HepG2 (cell line): Measurements from ENCODE around the gene EXPH5. TPM values are rescaled to one million over a fixed set of nuclear protein-coding genes. Genes with fewer than 3 reads are reported as not detected.

Source experiments
- AHR ChIP-seq: IDR thresholded peaks from 2 replicates; pipeline ENCODE4 v1.6.1; 2018; ENCODE audit warnings: missing genetic modification reagents, missing compliant biosample characterization
- ATF6 ChIP-seq: sonication (generic); formaldehyde crosslinking; conservative IDR thresholded peaks from 2 replicates; pipeline ENCODE4 v1.4.0; 2020; ENCODE audit warnings: missing genetic modification reagents
- DRAP1 ChIP-seq: IDR thresholded peaks from 2 replicates; pipeline ENCODE4 v1.6.1; 2016; ENCODE audit warnings: missing genetic modification reagents, missing compliant biosample characterization
- FIP1L1 ChIP-seq: fragments of 200-400 bp; formaldehyde crosslinking; IDR thresholded peaks from 2 replicates; pipeline ENCODE4 v1.6.1; 2018; ENCODE audit warnings: low read depth, mild to moderate bottlenecking, low read length, moderate library complexity, borderline replicate concordance; ENCODE audit not compliant: insufficient read depth
- HCFC1 ChIP-seq: fragments of 150-350 bp; IDR thresholded peaks from 2 replicates; pipeline ENCODE4 v1.6.1; 2014; ENCODE audit warnings: low read depth, low read length
- HINFP ChIP-seq: sonication (generic); formaldehyde crosslinking; IDR thresholded peaks from 2 replicates; pipeline ENCODE4 v1.4.0; 2020; ENCODE audit warnings: low read depth, mild to moderate bottlenecking, missing genetic modification reagents
- JARID2 ChIP-seq: sonication (generic); formaldehyde crosslinking; IDR thresholded peaks from 2 replicates; pipeline ENCODE4 v1.8.1; 2023; ENCODE audit warnings: missing genetic modification reagents, inconsistent platforms; ENCODE audit not compliant: insufficient replicate concordance
- JDP2 ChIP-seq: sonication (generic); formaldehyde crosslinking; IDR thresholded peaks from 2 replicates; pipeline ENCODE4 v1.8.1; 2022; ENCODE audit warnings: missing genetic modification reagents, borderline replicate concordance
- KAT2B ChIP-seq: fragments of 150-350 bp; IDR thresholded peaks from 2 replicates; pipeline ENCODE4 v1.6.1; 2014; ENCODE audit warnings: low read depth, low read length, borderline replicate concordance
- KDM2A ChIP-seq: sonication (generic); formaldehyde crosslinking; IDR thresholded peaks from 2 replicates; pipeline ENCODE4 v1.4.0; 2020; ENCODE audit warnings: low read depth, missing genetic modification reagents, borderline replicate concordance
- MED1 ChIP-seq: sonication (generic); formaldehyde crosslinking; IDR thresholded peaks from 2 replicates; pipeline ENCODE4 v1.4.0; 2020; ENCODE audit warnings: missing genetic modification reagents
- MYC ChIP-seq: sonication (generic); formaldehyde crosslinking; IDR thresholded peaks from 2 replicates; pipeline ENCODE4 v1.9.0; 2021; ENCODE audit warnings: missing genetic modification reagents, borderline replicate concordance
- NAIF1 ChIP-seq: sonication (generic); formaldehyde crosslinking; IDR thresholded peaks from 2 replicates; pipeline ENCODE4 v1.5.0; 2020; ENCODE audit warnings: mild to moderate bottlenecking, missing genetic modification reagents, borderline replicate concordance
- POGK ChIP-seq: sonication (generic); formaldehyde crosslinking; conservative IDR thresholded peaks from 2 replicates; pipeline ENCODE4 v1.8.0; 2022; ENCODE audit warnings: mild to moderate bottlenecking, moderate library complexity, missing genetic modification reagents
- STAT5B ChIP-seq: sonication (generic); formaldehyde crosslinking; IDR thresholded peaks from 2 replicates; pipeline ENCODE4 v1.4.0; 2020; ENCODE audit warnings: missing genetic modification reagents
- YY1 ChIP-seq: IDR thresholded peaks from 2 replicates; pipeline ENCODE4 v1.6.1; 2011; ENCODE audit warnings: low read length, low read depth, moderate library complexity, mild to moderate bottlenecking; ENCODE audit not compliant: insufficient read depth, insufficient replicate concordance
- ZBTB1 ChIP-seq: sonication (generic); formaldehyde crosslinking; IDR thresholded peaks from 2 replicates; pipeline ENCODE4 v1.4.0; 2020; ENCODE audit warnings: missing genetic modification reagents, borderline replicate concordance
- ZFP82 ChIP-seq: sonication (generic); formaldehyde crosslinking; IDR thresholded peaks from 2 replicates; pipeline ENCODE4 v1.5.1; 2020; ENCODE audit warnings: mild to moderate bottlenecking, missing genetic modification reagents, borderline replicate concordance
- ZNF296 ChIP-seq: sonication (generic); formaldehyde crosslinking; conservative IDR thresholded peaks from 2 replicates; pipeline ENCODE4 v1.5.0; 2020; ENCODE audit warnings: mild to moderate bottlenecking, missing genetic modification reagents
- ZNF326 ChIP-seq: sonication (generic); formaldehyde crosslinking; IDR thresholded peaks from 2 replicates; pipeline ENCODE4 v1.4.0; 2020; ENCODE audit warnings: missing genetic modification reagents, borderline replicate concordance
- ZNF451 ChIP-seq: sonication (generic); formaldehyde crosslinking; IDR thresholded peaks from 2 replicates; pipeline ENCODE4 v1.5.0; 2020; ENCODE audit warnings: mild to moderate bottlenecking, missing genetic modification reagents
- ZNF629 ChIP-seq: sonication (generic); formaldehyde crosslinking; conservative IDR thresholded peaks from 2 replicates; pipeline ENCODE4 v1.5.0; 2020; ENCODE audit warnings: missing genetic modification reagents
- ZSCAN31 ChIP-seq: sonication (generic); formaldehyde crosslinking; IDR thresholded peaks from 2 replicates; pipeline ENCODE4 v1.5.0; 2020; ENCODE audit warnings: low read depth, mild to moderate bottlenecking, missing genetic modification reagents
- polyA plus RNA-seq, 8 experiments: library from polyadenylated mRNA; depleted of rRNA in 3 of 8; stranded (reverse) in 7 of 8; unstranded in 1 of 8; fragments of >200 nt; fragmentation: Illumina TruSeq in 4 of 8; extraction: Trizol in 4 of 8; gene quantifications; 2 replicates each; pipeline versions ENCODE4 v1.2.1 to v1.2.3, GENCODE V29; 2011 to 2016; ENCODE audit warnings: low read depth in 4 of 8, missing spikeins in 1 of 8, mixed read lengths in 1 of 8; ENCODE audit not compliant: insufficient read depth in 1 of 8
- total RNA-seq, 5 experiments: library from RNA; depleted of rRNA; stranded (reverse); fragments of >200 nt; fragmentation: Illumina TruSeq; extraction: Trizol; gene quantifications; 2 replicates each; pipeline ENCODE4 v1.2.3, GENCODE V29; 2016; ENCODE audit warnings: low read depth in 1 of 5

Gene EXPH5
- total and polyA plus RNA-seq, 2 of the 13 experiments (the other 11 are each of a cell fraction or from before 2014, with no cell fraction given), result under 0.01 to 0.02 TPM

DNA sequence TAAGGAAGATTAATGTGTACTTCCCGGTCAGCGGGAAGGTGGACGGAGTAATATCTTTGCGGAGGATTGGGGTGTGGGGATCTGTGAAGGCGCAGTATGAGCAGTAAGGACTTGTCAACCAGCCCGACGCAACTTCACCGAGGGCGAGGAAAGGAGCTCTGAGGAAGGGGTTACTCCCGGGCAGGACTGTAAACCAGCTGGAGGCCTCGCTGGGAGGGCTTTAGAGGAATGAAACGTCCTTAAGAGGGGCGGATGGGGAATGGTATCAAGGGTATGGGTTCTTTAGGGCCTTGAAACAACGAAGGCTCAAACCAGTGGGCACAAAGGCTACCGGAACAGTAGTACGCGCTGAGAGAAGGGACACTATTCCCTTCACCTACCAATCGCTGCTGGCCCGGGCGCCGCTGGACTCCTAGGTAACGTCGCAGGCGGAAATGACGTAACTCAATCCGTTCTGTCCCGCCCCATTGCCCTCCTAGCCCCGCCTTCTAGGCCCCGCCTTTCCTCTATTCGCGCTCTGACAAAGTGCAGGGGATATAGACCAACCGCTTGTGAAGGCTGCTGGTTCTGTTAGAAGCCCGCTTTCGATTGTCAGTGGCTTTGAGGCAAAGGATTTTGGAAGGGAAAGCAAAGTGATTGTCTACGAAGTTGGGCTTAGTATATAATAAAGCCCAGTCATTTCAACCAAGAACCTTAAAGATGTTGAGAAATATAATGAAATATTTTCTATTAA, 126.3 kb downstream of the EXPH5 start, which contains the start of gene C11orf65 (continued):
- peak; percentile 19; the same call in 1 of the 2 replicates for TF ChIP-seq POGK (CRISPR knock-in tag)
- no peak for TF ChIP-seq KAT2B
- no peak for TF ChIP-seq ATF6
- TF ChIP-seq MYC (CRISPR knock-in tag), result no peak; the same call in 1 of the 2 replicates
- TF ChIP-seq YY1, result peak; percentile 20
- peak; percentile 83 for TF ChIP-seq KDM2A (CRISPR knock-in tag)
- 0 out of 2 replicates have a peak, but pooled peaks have one; percentile 73 for TF ChIP-seq ZNF296 (CRISPR knock-in tag)
- 0 out of 2 replicates have a peak, but pooled peaks have one; percentile 72 for TF ChIP-seq ZNF451 (CRISPR knock-in tag)
- 0 out of 2 replicates have a peak, but pooled peaks have one; percentile 26 for TF ChIP-seq ZSCAN31
- no peak for TF ChIP-seq JARID2 (CRISPR knock-in tag)
- 0 out of 2 replicates have a peak, but pooled peaks have one; percentile 31 for TF ChIP-seq HINFP (CRISPR knock-in tag)
- TF ChIP-seq ZFP82 (CRISPR knock-in tag), result no peak
- TF ChIP-seq AHR (CRISPR knock-in tag), result no peak
- TF ChIP-seq ZBTB1 (CRISPR knock-in tag), result no peak
- TF ChIP-seq FIP1L1, result no peak
- TF ChIP-seq HCFC1, result no peak
- TF ChIP-seq DRAP1, result peak; percentile 89
- TF ChIP-seq JDP2, result no peak
- TF ChIP-seq NAIF1 (CRISPR knock-in tag), result 0 out of 2 replicates have a peak, but pooled peaks have one; percentile 37
- no peak for TF ChIP-seq ZNF326 (CRISPR knock-in tag)
- TF ChIP-seq STAT5B, result no peak
- TF ChIP-seq ZNF629, result peak; percentile 72
- peak; percentile 57; the same call in 1 of the 2 replicates for TF ChIP-seq MED1 (CRISPR knock-in tag)
